H9 (cell line): Measurements from ENCODE around the gene TMEM269. TPM values are rescaled to one million over a fixed set of nuclear protein-coding genes. Genes with fewer than 3 reads are reported as not detected.

ENCODE experiments used
- DNase-seq: peaks from one replicate; pipeline ENCODE4 v3.0.0-alpha.2; 2017
- H2AFZ ChIP-seq: one replicate; pipeline ENCODE4 v1.6.1; 2013; ENCODE audit warnings: mild to moderate bottlenecking, low read length, control low read depth, moderate library complexity
- H2AK5ac ChIP-seq: 2 replicates; pipeline ENCODE4 v1.6.1; 2013; ENCODE audit warnings: low read length, control low read depth, mixed read lengths; ENCODE audit not compliant: insufficient read length
- H2BK120ac ChIP-seq: one replicate; pipeline ENCODE4 v1.6.1; 2013; ENCODE audit warnings: low read depth, mild to moderate bottlenecking, low read length, control low read depth, inconsistent platforms; ENCODE audit not compliant: poor library complexity, severe bottlenecking
- H2BK12ac ChIP-seq: 2 replicates; pipeline ENCODE4 v1.6.1; 2013; ENCODE audit warnings: low read length, control low read depth, mixed read lengths, low read depth; ENCODE audit not compliant: insufficient read length
- H2BK15ac ChIP-seq: 2 replicates; pipeline ENCODE4 v1.6.1; 2013; ENCODE audit warnings: low read depth, low read length, control low read depth
- H2BK20ac ChIP-seq: one replicate; pipeline ENCODE4 v1.6.1; 2013; ENCODE audit warnings: low read depth, mild to moderate bottlenecking, low read length, control low read depth, inconsistent platforms; ENCODE audit not compliant: poor library complexity, severe bottlenecking
- H2BK5ac ChIP-seq: 2 replicates; pipeline ENCODE4 v1.6.1; 2013; ENCODE audit warnings: low read length, control low read depth, mixed read lengths; ENCODE audit not compliant: insufficient read length
- H3K14ac ChIP-seq: 2 replicates; pipeline ENCODE4 v1.6.1; 2013; ENCODE audit warnings: low read length, control low read depth; ENCODE audit not compliant: insufficient read depth
- H3K18ac ChIP-seq: 2 replicates; pipeline ENCODE4 v1.6.1; 2013; ENCODE audit warnings: low read depth, mild to moderate bottlenecking, mixed read lengths, low read length, control low read depth; ENCODE audit not compliant: insufficient read length
- H3K23ac ChIP-seq: 2 replicates; pipeline ENCODE4 v1.6.1; 2013; ENCODE audit warnings: low read length, control low read depth, mixed read lengths, low read depth; ENCODE audit not compliant: insufficient read length
- H3K23me2 ChIP-seq: 2 replicates; pipeline ENCODE4 v1.6.1; 2013; ENCODE audit warnings: low read depth, mild to moderate bottlenecking, mixed read lengths, low read length, control low read depth; ENCODE audit not compliant: insufficient read length, poor library complexity, severe bottlenecking
- H3K27ac ChIP-seq: 2 replicates; pipeline ENCODE4 v1.5.1; 2013; ENCODE audit warnings: low read length, control low read depth, mixed read lengths, low read depth; ENCODE audit not compliant: insufficient read length
- H3K27me3 ChIP-seq: 2 replicates; pipeline ENCODE4 v1.6.1; 2013; ENCODE audit warnings: low read length, control low read depth, inconsistent platforms; ENCODE audit not compliant: insufficient read depth
- H3K4ac ChIP-seq: 2 replicates; pipeline ENCODE4 v1.6.1; 2013; ENCODE audit warnings: low read depth, mild to moderate bottlenecking, control low read depth, inconsistent platforms, low read length, moderate library complexity
- H3K4me1 ChIP-seq: 2 replicates; pipeline ENCODE4 v1.6.1; 2013; ENCODE audit warnings: low read length, control low read depth, inconsistent platforms; ENCODE audit not compliant: insufficient read depth
- H3K4me2 ChIP-seq: 2 replicates; pipeline ENCODE4 v1.6.1; 2013; ENCODE audit warnings: low read length, control low read depth, mixed read lengths; ENCODE audit not compliant: insufficient read length, insufficient read depth
- H3K56ac ChIP-seq: 2 replicates; pipeline ENCODE4 v1.6.1; 2013; ENCODE audit warnings: low read depth, mild to moderate bottlenecking, mixed read lengths, low read length, control low read depth; ENCODE audit not compliant: insufficient read length
- H3K79me1 ChIP-seq: 2 replicates; pipeline ENCODE4 v1.6.1; 2013; ENCODE audit warnings: low read depth, mild to moderate bottlenecking, moderate library complexity, low read length, control low read depth, inconsistent platforms; ENCODE audit not compliant: insufficient read depth, poor library complexity, severe bottlenecking
- H3K79me2 ChIP-seq: 2 replicates; pipeline ENCODE4 v1.6.1; 2013; ENCODE audit warnings: low read length, control low read depth, inconsistent platforms; ENCODE audit not compliant: insufficient read depth
- H3K9ac ChIP-seq: 2 replicates; pipeline ENCODE4 v1.6.1; 2013; ENCODE audit warnings: low read length, control low read depth, mixed read lengths; ENCODE audit not compliant: insufficient read length; ENCODE audit errors: extremely low read depth
- H3K9me3 ChIP-seq: one replicate; pipeline ENCODE4 v1.6.1; 2013; ENCODE audit warnings: low read depth, low read length, inconsistent platforms; ENCODE audit not compliant: control insufficient read depth
- H3T11ph ChIP-seq: one replicate; pipeline ENCODE4 v1.6.1; 2013; ENCODE audit warnings: mild to moderate bottlenecking, low read length, control low read depth, inconsistent platforms
- H4K20me1 ChIP-seq: one replicate; pipeline ENCODE4 v1.6.1; 2013; ENCODE audit not compliant: control insufficient read depth, insufficient read length, insufficient read depth
- H4K5ac ChIP-seq: 2 replicates; pipeline ENCODE4 v1.6.1; 2013; ENCODE audit warnings: low read depth, mild to moderate bottlenecking, mixed read lengths, low read length, control low read depth; ENCODE audit not compliant: insufficient read length
- H4K8ac ChIP-seq: replicated peaks from 2 replicates; pipeline ENCODE4 v1.6.1; 2013; ENCODE audit warnings: low read length, control low read depth, mixed read lengths, low read depth; ENCODE audit not compliant: insufficient read length
- H4K91ac ChIP-seq: 2 replicates; pipeline ENCODE4 v1.6.1; 2013; ENCODE audit warnings: low read depth, mild to moderate bottlenecking, moderate library complexity, mixed read lengths, low read length, control low read depth; ENCODE audit not compliant: insufficient read length
- H3K27ac Mint-ChIP-seq, 3 experiments: 2 replicates in 2 of 3; 3 replicates in 1 of 3; pipeline ENCODE4 v1.8.0; 2020 to 2021; ENCODE audit warnings: mixed read lengths in 3 of 3, mild to moderate bottlenecking in 1 of 3, moderate library complexity in 1 of 3
- H3K27me3 Mint-ChIP-seq: 2 replicates; pipeline ENCODE4 v1.8.0; 2021; ENCODE audit warnings: low read depth, mild to moderate bottlenecking, moderate library complexity, mixed read lengths
- H3K36me3 Mint-ChIP-seq, 3 experiments: 2 replicates in 2 of 3; 3 replicates in 1 of 3; pipeline ENCODE4 v1.8.0; 2020 to 2021; ENCODE audit warnings: low read depth in 3 of 3, mixed read lengths in 3 of 3; ENCODE audit not compliant: insufficient read depth in 1 of 3
- H3K4me1 Mint-ChIP-seq, 2 experiments: 2 replicates each; pipeline ENCODE4 v1.8.0; 2020; ENCODE audit warnings: mixed read lengths in 2 of 2
- H3K4me3 Mint-ChIP-seq, 2 experiments: 2 replicates in 1 of 2; 3 replicates in 1 of 2; pipeline ENCODE4 v1.8.0; 2020 to 2021; ENCODE audit warnings: mild to moderate bottlenecking in 2 of 2, mixed read lengths in 2 of 2, moderate library complexity in 1 of 2
- H3K9me3 Mint-ChIP-seq, 2 experiments: 2 replicates in 1 of 2; 3 replicates in 1 of 2; pipeline ENCODE4 v1.8.0; 2020; ENCODE audit warnings: mild to moderate bottlenecking in 2 of 2, mixed read lengths in 2 of 2, moderate library complexity in 1 of 2
- CTCF ChIP-seq: fragments of 200-600 bp; sonication (generic); conservative IDR thresholded peaks from 3 replicates; pipeline ENCODE4 v1.8.0; 2021; ENCODE audit warnings: antibody characterized with exemption, mild to moderate bottlenecking
- WGBS: extraction: QIAGEN DNeasy Blood & Tissue Kit; methylation state at CpG from one replicate; pipeline ENCODE4 v1.1.7; 2013; ENCODE audit warnings: missing lambda C conversion rate, low lambda C conversion rate, mixed read lengths; ENCODE audit not compliant: insufficient read length; ENCODE audit errors: extremely low coverage; 5-methylcytosine and 5-hydroxymethylcytosine counted together
- total RNA-seq: library from RNA; stranded (reverse); gene quantifications from 2 replicates; pipeline ENCODE4 v1.2.1, GENCODE V29; 2021

TMEM269 gene
- total RNA-seq, 1 experiment from 2014 or later: 0.17 TPM

- no peak overlapping the region for H2BK5ac ChIP-seq
Measured at GRCh38 chr1:42821690-42822089, 36.9 kb downstream of the TMEM269 start.

More at GRCh38 chr1:42821690-42822089, 36.9 kb downstream of the TMEM269 start:
- Histone ChIP-seq H3K4ac (no peak overlapping the region), H4K20me1 (no peaks in the 10 kb centered on the region), H3K27ac (no peak overlapping the region), H2BK12ac (no peak overlapping the region), H3K4me1 (no peaks in the 10 kb centered on the region; the same call in 1 of the 2 replicates), H3K4me2 (no peak overlapping the region), H4K91ac (no peak overlapping the region), H2BK15ac (no peak overlapping the region), H3K9ac (no peak overlapping the region), H3K27me3 (no peaks in the 10 kb centered on the region), H3T11ph (no peak overlapping the region), H4K5ac (no peak overlapping the region), H3K18ac (no peak overlapping the region), H3K23ac (no peak overlapping the region), H3K56ac (no peak overlapping the region), H3K79me2 (no peaks in the 10 kb centered on the region; the same call in 1 of the 2 replicates), H2AFZ (no peak overlapping the region), H2BK120ac (no peak overlapping the region), H3K9me3 (no peaks in the 10 kb centered on the region), H2AK5ac (no peak overlapping the region), H4K8ac (no peak overlapping the region), H2BK20ac (no peak overlapping the region), H3K14ac (no peak overlapping the region), H3K79me1 (no peaks in the 10 kb centered on the region), H3K23me2 (peaks cover under 1% of the 10 kb centered on the region)
- H3K4me1 Mint-ChIP-seq: peaks cover 20 to 25% of the 10 kb centered on the region in 2 experiments
- H3K4me3 Mint-ChIP-seq: no peak overlapping the region
- DNase-seq: no peak
- TF ChIP-seq CTCF: no peak
- no peak overlapping the region for H3K27ac Mint-ChIP-seq
- no peaks in the 10 kb centered on the region; a peak in 1 of 7 replicates for H3K36me3 Mint-ChIP-seq
- no CpG with 5 or more reads among the region's 2 CpGs for WGBS
- H3K9me3 Mint-ChIP-seq: no peaks in the 10 kb centered on the region
- no peaks in the 10 kb centered on the region for H3K27me3 Mint-ChIP-seq
